Spleen (tissue), 11 donors: ENCODE data around the gene OTUB1. TPM values are rescaled to one million over a fixed set of nuclear protein-coding genes. Genes with fewer than 3 reads are reported as not detected.
A peak's percentile ranks its signal among the peaks of the same experiment; 100 is the strongest.

Experiments
- DNase-seq: peaks from one replicate; pipeline ENCODE4 v3.0.0-alpha.2; 2020
- H3K27ac ChIP-seq, 8 donors: fragments of 200-600 bp; sonication (generic) in 7 of 8; 1 replicate in 4 of 8; 2 replicates in 4 of 8; pipeline versions ENCODE4 v1.5.0 to v1.8.0; 2016 to 2021; ENCODE audit warnings: inconsistent platforms in 4 of 8, mild to moderate bottlenecking in 4 of 8, moderate library complexity in 1 of 8
- H3K27me3 ChIP-seq, 7 donors: fragments of 200-600 bp; sonication (generic) in 6 of 7; replicated peaks in 1 of 7; 1 replicate in 4 of 7; 2 replicates in 3 of 7; pipeline versions ENCODE4 v1.5.0 to v1.8.0; 2016 to 2021; ENCODE audit warnings: inconsistent platforms in 3 of 7, mild to moderate bottlenecking in 1 of 7
- H3K36me3 ChIP-seq, 6 donors: fragments of 200-600 bp; sonication (generic) in 5 of 6; 1 replicate in 4 of 6; 2 replicates in 2 of 6; pipeline versions ENCODE4 v1.5.0 to v1.8.0; 2016 to 2021; ENCODE audit warnings: inconsistent platforms in 2 of 6
- H3K4me1 ChIP-seq, 6 donors: fragments of 200-600 bp; sonication (generic) in 5 of 6; 1 replicate in 3 of 6; 2 replicates in 3 of 6; pipeline versions ENCODE4 v1.5.0 to v1.8.0; 2016 to 2021; ENCODE audit warnings: inconsistent platforms in 3 of 6
- H3K4me3 ChIP-seq, 8 donors: fragments of 200-600 bp; sonication (generic) in 7 of 8; 1 replicate in 4 of 8; 2 replicates in 4 of 8; pipeline versions ENCODE4 v1.5.0 to v1.8.0; 2016 to 2021; ENCODE audit warnings: inconsistent platforms in 4 of 8, mild to moderate bottlenecking in 4 of 8, moderate library complexity in 2 of 8
- H3K9me3 ChIP-seq, 8 donors: fragments of 200-600 bp; sonication (generic) in 7 of 8; 1 replicate in 4 of 8; 2 replicates in 4 of 8; pipeline versions ENCODE4 v1.5.0 to v1.8.0; 2016 to 2021; ENCODE audit warnings: inconsistent platforms in 4 of 8
- CTCF ChIP-seq, 11 experiments: fragments of 200-600 bp in 7 of 11; fragments of 450-650 bp in 4 of 11; sonication (generic) in 4 of 11; IDR thresholded peaks in 8 of 11; conservative IDR thresholded peaks in 3 of 11; 1 replicate in 7 of 11; 2 replicates in 4 of 11; pipeline versions ENCODE4 v1.4.0 to v1.8.0; 2016 to 2021; ENCODE audit warnings: antibody characterized with exemption in 11 of 11, inconsistent platforms in 4 of 11, mild to moderate bottlenecking in 1 of 11
- POLR2A ChIP-seq, 3 donors: fragments of 450-650 bp; IDR thresholded peaks; one replicate each; pipeline ENCODE4 v1.5.1; 2017; ENCODE audit warnings: antibody characterized with exemption in 3 of 3, mild to moderate bottlenecking in 1 of 3
- POLR2AphosphoS5 ChIP-seq, 3 donors: sonication (generic); formaldehyde crosslinking; IDR thresholded peaks; one replicate each; pipeline ENCODE4 v1.5.1; 2017; ENCODE audit warnings: antibody characterized with exemption in 3 of 3
- WGBS, 5 donors: extraction: QIAGEN DNeasy Blood & Tissue Kit in 3 of 5; methylation state at CpG; one replicate each; pipeline versions ENCODE4 v1.1.5 to v1.1.7; 2013 to 2018; 5-methylcytosine and 5-hydroxymethylcytosine counted together
- intact Hi-C: fragments of 100-400 bp; cut with DNase I; formaldehyde crosslinking; loops from one replicate; pipeline ENCODE4 v1.15.0; 2023; ENCODE audit warnings: low total_unique reads
- polyA plus RNA-seq, 3 donors: library from polyadenylated mRNA; stranded (reverse); fragments of 200-250 nt; gene quantifications; one replicate each; pipeline ENCODE4 v1.2.1, GENCODE V29; 2013
- total RNA-seq, 7 donors: library from RNA; depleted of rRNA in 3 of 7; stranded (reverse); fragments of >200 nt in 3 of 7; fragmentation: NEBNext Ultra II Directional in 4 of 7; extraction: Animal tissue kit (Norgen Biotek cat#: 25700) in 4 of 7; gene quantifications; one replicate each; pipeline versions ENCODE4 v1.1.0 to v1.2.1, GENCODE V29; 2016 to 2021
- donor health status: healthy with polysubstance abuse.
- donor health status: DM: no; HTN: no; CAD: no; lungs with moderate emphysema.
- donor health status: DM: no; HTN: no; CAD: no.
- donor health status: Bipolar disorder and iron deficiency.
- donor health status: healthy.
- donor health status: DM: no; HTN: no; CAD: no.
- donor health status: DM: yes; HTN: yes; CAD: no.

OTUB1 gene
- total and polyA plus RNA-seq, 10 donors = 56.1 to 89.7 (median 63.5) TPM

- Histone ChIP-seq H3K9me3 (no peaks in the 10 kb centered on the region), H3K4me1 (peaks cover 22 to 72% (median 52%) of the 10 kb centered on the region in 6 donors), H3K36me3 (no peaks in the 10 kb centered on the region), H3K4me3 (peak overlapping the region; percentile 12 to 67 (median 33)), H3K27me3 (peaks cover 0 to 42% (median 0%) of the 10 kb centered on the region in 7 donors), H3K27ac (peak overlapping the region in 6 of 8 donors; percentile 15 to 79 (median 72))
- no peak for DNase-seq
- 2 to 4% (median 3%) methylated on average over 26 to 27 of the region's 27 CpGs for WGBS, 5 donors
- TF ChIP-seq POLR2A (IDR thresholded peaks at IDR 0.05) (no peak), CTCF (IDR thresholded peaks at IDR 0.05 in 8 of 11, conservative IDR thresholded peaks at IDR 0.05 in 3 of 11) (no peak), POLR2AphosphoS5 (IDR thresholded peaks at IDR 0.05) (no peak)
- intact Hi-C loops = no loop called here
Observed at GRCh38 chr11:64007160-64007628, 21.0 kb downstream of the OTUB1 start.

GRCh38 chr11:64007629-64008282 is 21.5 kb downstream of the OTUB1 start:
- TF ChIP-seq POLR2A (IDR thresholded peaks at IDR 0.05) = no peak
- peak; percentile 75 to 87 (median 83) for TF ChIP-seq POLR2AphosphoS5 (IDR thresholded peaks at IDR 0.05)
- peak in 10 of 11 experiments; percentile 33 to 66 (median 54) for TF ChIP-seq CTCF (IDR thresholded peaks at IDR 0.05 in 8 of 11, conservative IDR thresholded peaks at IDR 0.05 in 3 of 11)
- DNase-seq = peak; percentile 91
- intact Hi-C loops = no loop called here

GRCh38 chr11:64008283-64008913 is 22.2 kb downstream of the OTUB1 start:
- Histone ChIP-seq H3K9me3 (no peaks in the 10 kb centered on the region), H3K4me3 (peak overlapping the region in 2 of 8 donors; percentile 29 to 67), H3K27me3 (peaks cover 0 to 39% (median 0%) of the 10 kb centered on the region in 7 donors), H3K4me1 (peaks cover 16 to 59% (median 40%) of the 10 kb centered on the region in 6 donors), H3K27ac (peak overlapping the region; percentile 15 to 79 (median 68)), H3K36me3 (no peaks in the 10 kb centered on the region)
- peak; percentile 58 for DNase-seq
- intact Hi-C loops = no loop called here
- 89 to 91% (median 89%) methylated on average over 20 to 26 of the region's 26 CpGs for WGBS, 5 donors
- no peak for TF ChIP-seq POLR2AphosphoS5 (IDR thresholded peaks at IDR 0.05)

More at GRCh38 chr11:64007629-64008282, 21.5 kb downstream of the OTUB1 start:
- Histone ChIP-seq H3K9me3 (no peaks in the 10 kb centered on the region), H3K27me3 (peaks cover 0 to 39% (median 0%) of the 10 kb centered on the region in 7 donors), H3K27ac (peak overlapping the region; percentile 15 to 79 (median 68)), H3K4me1 (peaks cover 16 to 66% (median 46%) of the 10 kb centered on the region in 6 donors), H3K36me3 (no peaks in the 10 kb centered on the region), H3K4me3 (peak overlapping the region; percentile 12 to 67 (median 33))
- WGBS, 5 donors = 6 to 12% (median 9%) methylated on average over 29 to 40 of the region's 40 CpGs

- TF ChIP-seq CTCF (IDR thresholded peaks at IDR 0.05 in 8 of 11, conservative IDR thresholded peaks at IDR 0.05 in 3 of 11) = no peak
- no peak for TF ChIP-seq POLR2A (IDR thresholded peaks at IDR 0.05)
- no peak for TF ChIP-seq POLR2AphosphoS5 (IDR thresholded peaks at IDR 0.05)
Observed at GRCh38 chr11:64008914-64009633, 22.8 kb downstream of the OTUB1 start.

More at GRCh38 chr11:64008914-64009633, 22.8 kb downstream of the OTUB1 start:
- H3K27ac ChIP-seq = peak overlapping the region in 1 of 8 donors; percentile 77
- H3K4me3 ChIP-seq = no peak overlapping the region
- no peaks in the 10 kb centered on the region for H3K36me3 ChIP-seq
- 92 to 95% (median 93%) methylated on average over 17 to 18 of the region's 18 CpGs for WGBS, 5 donors
- peaks cover 16 to 53% (median 34%) of the 10 kb centered on the region in 6 donors for H3K4me1 ChIP-seq
- no peaks in the 10 kb centered on the region for H3K9me3 ChIP-seq
- no peak for DNase-seq
- intact Hi-C loops = no loop called here
- H3K27me3 ChIP-seq = peaks cover 0 to 39% (median 0%) of the 10 kb centered on the region in 7 donors
